Activated CD4-positive, CD25-positive, alpha-beta regulatory T cell (primary cell): ENCODE measurements around the gene FGGY.

Experiments used
- DNase-seq, 4 experiments: peaks; one replicate each; lab custom pipeline; 2025; lab: John Stamatoyannopoulos, UW

Gene FGGY

GRCh38 chr1:59680044-59680443, 383.1 kb downstream of the FGGY start:
- DNase-seq, result no peak

GRCh38 chr1:59682396-59683080, 385.6 kb downstream of the FGGY start:
- DNase-seq, result no peak

- no peak for DNase-seq
Measured at GRCh38 chr1:59683197-59683596, 386.3 kb downstream of the FGGY start.

GRCh38 chr1:59684698-59685097, 387.8 kb downstream of the FGGY start:
- no peak for DNase-seq

GRCh38 chr1:59685101-59685500, 388.2 kb downstream of the FGGY start:
- no peak for DNase-seq

GRCh38 chr1:59685666-59686065, 388.8 kb downstream of the FGGY start:
- DNase-seq, result no peak

- DNase-seq, result no peak
Measured at GRCh38 chr1:59686170-59686569, 389.3 kb downstream of the FGGY start.

GRCh38 chr1:59686574-59686973, 389.7 kb downstream of the FGGY start:
- DNase-seq, result no peak

GRCh38 chr1:59687081-59687480, 390.2 kb downstream of the FGGY start:
- no peak for DNase-seq

GRCh38 chr1:59688976-59689375, 392.1 kb downstream of the FGGY start:
- DNase-seq, result no peak

- DNase-seq, result no peak
Measured at GRCh38 chr1:59689730-59690129, 392.8 kb downstream of the FGGY start.

- no peak for DNase-seq
Measured at GRCh38 chr1:59690171-59690930, 393.5 kb downstream of the FGGY start.

GRCh38 chr1:59691261-59691660, 394.4 kb downstream of the FGGY start:
- no peak for DNase-seq

GRCh38 chr1:59692591-59692990, 395.7 kb downstream of the FGGY start:
- DNase-seq, result no peak

GRCh38 chr1:59693406-59693805, 396.5 kb downstream of the FGGY start:
- no peak for DNase-seq

- DNase-seq, result no peak
Measured at GRCh38 chr1:59695252-59695651, 398.4 kb downstream of the FGGY start.

GRCh38 chr1:59696421-59697115, 399.7 kb downstream of the FGGY start:
- DNase-seq, result no peak

GRCh38 chr1:59697150-59697800, 400.4 kb downstream of the FGGY start:
- no peak for DNase-seq

GRCh38 chr1:59698386-59698785, 401.5 kb downstream of the FGGY start:
- DNase-seq, result no peak

- no peak for DNase-seq
Measured at GRCh38 chr1:59699227-59699847, 402.4 kb downstream of the FGGY start.

- DNase-seq, result no peak
Measured at GRCh38 chr1:59701376-59701775, 404.5 kb downstream of the FGGY start.
